Adrenal gland (tissue), 5 donors: ENCODE results near the gene MAP2K5.

Source experiments
- CTCF ChIP-seq, 6 experiments: fragments of 450-650 bp in 4 of 6; fragments of 200-600 bp in 2 of 6; sonication (generic) in 1 of 6; IDR thresholded peaks; 1 replicate in 5 of 6; 2 replicates in 1 of 6; pipeline versions ENCODE4 v1.5.1 to v1.8.0; 2016 to 2021; ENCODE audit warnings: antibody characterized with exemption in 6 of 6, mild to moderate bottlenecking in 2 of 6, moderate library complexity in 1 of 6
- POLR2A ChIP-seq, 2 donors: fragments of 450-650 bp; IDR thresholded peaks; one replicate each; pipeline ENCODE4 v1.6.1; 2017; ENCODE audit warnings: antibody characterized with exemption in 2 of 2, mild to moderate bottlenecking in 2 of 2, moderate library complexity in 1 of 2
- donor health status: DM: no; HTN: no; CAD: no.

GRCh38 chr15:67707520-67708283 is 165.2 kb downstream of the MAP2K5 start:
- TF ChIP-seq CTCF (IDR thresholded peaks at IDR 0.05) (no peak), POLR2A (IDR thresholded peaks at IDR 0.05) (no peak)
